GM13976 (cell line): ENCODE results near the gene RNASE7.

Experiments used
- DNase-seq: peaks from one replicate; pipeline ENCODE4 v3.0.0; 2012; ENCODE audit warnings: low spot score
- CTCF ChIP-seq: IDR thresholded peaks from 2 replicates; pipeline ENCODE4 v1.5.1; 2012; ENCODE audit warnings: borderline replicate concordance, mild to moderate bottlenecking; ENCODE audit not compliant: insufficient read depth; ENCODE audit errors: extremely low read depth, missing control alignments, control extremely low read depth
- in situ Hi-C: fragments of 300-500 bp; cut with MboI; formaldehyde crosslinking; loops from one replicate; pipeline ENCODE4 v1.12.0; 2022; ENCODE audit warnings: low sequenced_read_pairs, mixed read lengths, inconsistent platforms; ENCODE audit not compliant: unreplicated experiment

RNASE7 gene

GRCh38 chr14:21063479-21063878 is 21.3 kb downstream of the RNASE7 start:
- TF ChIP-seq CTCF: no peak
- in situ Hi-C loops: no loop called here
- DNase-seq: no peak

- TF ChIP-seq CTCF: no peak
- peak; percentile 47 for DNase-seq
- in situ Hi-C loops: no loop called here
Measured at GRCh38 chr14:21066882-21067502, 24.8 kb downstream of the RNASE7 start.

- TF ChIP-seq CTCF: no peak
- in situ Hi-C loops: no loop called here
- DNase-seq: peak; percentile 74
Measured at GRCh38 chr14:21068521-21069387, 26.6 kb downstream of the RNASE7 start.

GRCh38 chr14:21069388-21070082 is 27.4 kb downstream of the RNASE7 start:
- DNase-seq: peak; percentile 36
- in situ Hi-C loops: no loop called here
- TF ChIP-seq CTCF: no peak

- TF ChIP-seq CTCF: no peak
- in situ Hi-C loops: no loop called here
- DNase-seq: peak; percentile 62
Measured at GRCh38 chr14:21070083-21070609, 28.0 kb downstream of the RNASE7 start, which contains the start of gene ARHGEF40. TSS of gene ARHGEF40 (plus strand) at chr14:21070304. CDS start at chr14:21070397, 93 bp downstream.

GRCh38 chr14:21070610-21071224 is 28.6 kb downstream of the RNASE7 start:
- in situ Hi-C loops: no loop called here
- no peak for TF ChIP-seq CTCF
- peak; percentile 61 for DNase-seq
